ENCODE measurements around the gene RAC3. TPM values are rescaled to one million over a fixed set of nuclear protein-coding genes. Genes with fewer than 3 reads are reported as not detected.
A peak's percentile ranks its signal among the peaks of the same experiment; 100 is the strongest.

The RAC3 gene
- total and polyA plus RNA-seq, 8 donors: 4.2 to 23.4 (median 14.0) TPM

GRCh38 chr17:82016061-82016874 is 15.2 kb upstream of the RAC3 start:
- Histone ChIP-seq H3K27ac (no peak overlapping the region), H3K27me3 (no peaks in the 10 kb centered on the region), H3K4me3 (no peak overlapping the region), H3K36me3 (peaks cover 0 to 29% of the 10 kb centered on the region in 2 donors), H3K4me1 (peaks cover 6 to 27% of the 10 kb centered on the region in 2 donors), H3K9me3 (no peaks in the 10 kb centered on the region)
- ATAC-seq (no peak), DNase-seq (no peak)
- intact Hi-C loops (cut with DNase I): no loop called here
- no peak for TF ChIP-seq CTCF (IDR thresholded peaks at IDR 0.05)

- no peak for DNase-seq
- peaks cover 12 to 34% of the 10 kb centered on the region in 2 donors for H3K4me1 ChIP-seq
- H3K9me3 ChIP-seq: no peaks in the 10 kb centered on the region
- no peaks in the 10 kb centered on the region for H3K27me3 ChIP-seq
- no peak overlapping the region for H3K4me3 ChIP-seq
- H3K36me3 ChIP-seq: peaks cover 0 to 22% of the 10 kb centered on the region in 2 donors
- no peak overlapping the region for H3K27ac ChIP-seq
- no peak for TF ChIP-seq CTCF (IDR thresholded peaks at IDR 0.05)
- no peak for ATAC-seq
- intact Hi-C loops (cut with DNase I): no loop called here
Observed at GRCh38 chr17:82016875-82017459, 14.5 kb upstream of the RAC3 start.

- intact Hi-C loops (cut with DNase I): no loop called here
- Histone ChIP-seq H3K36me3 (peaks cover 0 to 16% of the 10 kb centered on the region in 2 donors), H3K27ac (no peak overlapping the region), H3K4me3 (no peak overlapping the region), H3K4me1 (peaks cover 15 to 38% of the 10 kb centered on the region in 2 donors), H3K27me3 (no peaks in the 10 kb centered on the region), H3K9me3 (no peaks in the 10 kb centered on the region)
- ATAC-seq (peak; percentile 3), DNase-seq (no peak)
- no peak for TF ChIP-seq CTCF (IDR thresholded peaks at IDR 0.05)
Observed at GRCh38 chr17:82017612-82018151, 13.8 kb upstream of the RAC3 start.

GRCh38 chr17:82018152-82018988 is 13.1 kb upstream of the RAC3 start:
- no peak for ATAC-seq
- Histone ChIP-seq H3K27me3 (no peaks in the 10 kb centered on the region), H3K36me3 (peaks cover 0 to 16% of the 10 kb centered on the region in 2 donors), H3K4me3 (no peak overlapping the region), H3K27ac (no peak overlapping the region), H3K4me1 (peaks cover 15 to 32% of the 10 kb centered on the region in 2 donors), H3K9me3 (no peaks in the 10 kb centered on the region)
- no peak for DNase-seq
- TF ChIP-seq CTCF (IDR thresholded peaks at IDR 0.05): no peak
- intact Hi-C loops (cut with DNase I): no loop called here

All from left lung (tissue), 10 donors.